Chondrocyte (in vitro differentiated cells): ENCODE results near the gene LIN7B. TPM values are rescaled to one million over a fixed set of nuclear protein-coding genes. Genes with fewer than 3 reads are reported as not detected.

Experiments used
- DNase-seq: peaks from one replicate; pipeline ENCODE4 v3.0.0; 2021; ENCODE audit warnings: mixed read lengths, low spot score
- H3K27ac Mint-ChIP-seq: one replicate; pipeline ENCODE4 v1.8.0; 2021; ENCODE audit warnings: mild to moderate bottlenecking, moderate library complexity, mixed read lengths; ENCODE audit not compliant: unreplicated experiment
- H3K27me3 Mint-ChIP-seq: 2 replicates; pipeline ENCODE4 v1.8.0; 2021; ENCODE audit warnings: low read depth, mixed read lengths
- H3K36me3 Mint-ChIP-seq: 2 replicates; pipeline ENCODE4 v1.8.0; 2021; ENCODE audit warnings: low read depth, mixed read lengths
- H3K4me1 Mint-ChIP-seq: 2 replicates; pipeline ENCODE4 v1.8.0; 2021; ENCODE audit warnings: low read depth, mild to moderate bottlenecking, mixed read lengths
- H3K4me3 Mint-ChIP-seq: one replicate; pipeline ENCODE4 v1.8.0; 2021; ENCODE audit warnings: mild to moderate bottlenecking, moderate library complexity, mixed read lengths; ENCODE audit not compliant: unreplicated experiment
- H3K9me3 Mint-ChIP-seq: 2 replicates; pipeline ENCODE4 v1.8.0; 2021; ENCODE audit warnings: low read depth, mixed read lengths
- total RNA-seq: library from RNA; stranded (reverse); gene quantifications from 3 replicates; pipeline ENCODE4 v1.2.1, GENCODE V29; 2021
- TF ChIP-seq, protein P1 (sequence below): fragments of 200-600 bp; sonication (generic); IDR thresholded peaks from 2 replicates; pipeline ENCODE4 v1.5.0; 2021; ENCODE audit warnings: antibody characterized with exemption, mild to moderate bottlenecking, moderate library complexity

The LIN7B gene
- total RNA-seq, 1 donor from 2014 or later: 13.9 TPM

DNA sequence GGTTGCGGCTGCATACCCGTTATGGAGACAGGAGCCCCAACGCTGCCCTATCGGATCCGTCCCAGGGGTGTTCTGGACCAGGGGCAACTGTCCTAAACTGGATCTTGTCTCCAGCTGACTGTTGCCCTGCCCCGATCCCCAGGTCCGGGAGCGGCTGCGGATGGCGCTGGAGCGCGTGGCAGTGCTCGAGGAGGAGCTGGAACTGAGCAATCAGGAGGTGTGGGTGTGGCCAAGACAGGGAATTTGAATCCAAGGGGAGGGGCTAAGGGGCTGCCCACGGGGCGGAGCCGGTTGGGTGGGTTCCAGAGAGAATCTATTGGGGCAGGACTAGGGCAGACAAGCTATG is 15.0 kb downstream of the LIN7B start:
- TF ChIP-seq, protein P1, sequence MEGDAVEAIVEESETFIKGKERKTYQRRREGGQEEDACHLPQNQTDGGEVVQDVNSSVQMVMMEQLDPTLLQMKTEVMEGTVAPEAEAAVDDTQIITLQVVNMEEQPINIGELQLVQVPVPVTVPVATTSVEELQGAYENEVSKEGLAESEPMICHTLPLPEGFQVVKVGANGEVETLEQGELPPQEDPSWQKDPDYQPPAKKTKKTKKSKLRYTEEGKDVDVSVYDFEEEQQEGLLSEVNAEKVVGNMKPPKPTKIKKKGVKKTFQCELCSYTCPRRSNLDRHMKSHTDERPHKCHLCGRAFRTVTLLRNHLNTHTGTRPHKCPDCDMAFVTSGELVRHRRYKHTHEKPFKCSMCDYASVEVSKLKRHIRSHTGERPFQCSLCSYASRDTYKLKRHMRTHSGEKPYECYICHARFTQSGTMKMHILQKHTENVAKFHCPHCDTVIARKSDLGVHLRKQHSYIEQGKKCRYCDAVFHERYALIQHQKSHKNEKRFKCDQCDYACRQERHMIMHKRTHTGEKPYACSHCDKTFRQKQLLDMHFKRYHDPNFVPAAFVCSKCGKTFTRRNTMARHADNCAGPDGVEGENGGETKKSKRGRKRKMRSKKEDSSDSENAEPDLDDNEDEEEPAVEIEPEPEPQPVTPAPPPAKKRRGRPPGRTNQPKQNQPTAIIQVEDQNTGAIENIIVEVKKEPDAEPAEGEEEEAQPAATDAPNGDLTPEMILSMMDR: no peak
- H3K4me3 Mint-ChIP-seq: peak overlapping the region; percentile 81
- H3K9me3 Mint-ChIP-seq: no peaks in the 10 kb centered on the region
- no peaks in the 10 kb centered on the region for H3K27me3 Mint-ChIP-seq
- H3K4me1 Mint-ChIP-seq: peaks cover 19% of the 10 kb centered on the region
- H3K36me3 Mint-ChIP-seq: no peaks in the 10 kb centered on the region
- no peak overlapping the region for H3K27ac Mint-ChIP-seq
- DNase-seq: no peak

DNA sequence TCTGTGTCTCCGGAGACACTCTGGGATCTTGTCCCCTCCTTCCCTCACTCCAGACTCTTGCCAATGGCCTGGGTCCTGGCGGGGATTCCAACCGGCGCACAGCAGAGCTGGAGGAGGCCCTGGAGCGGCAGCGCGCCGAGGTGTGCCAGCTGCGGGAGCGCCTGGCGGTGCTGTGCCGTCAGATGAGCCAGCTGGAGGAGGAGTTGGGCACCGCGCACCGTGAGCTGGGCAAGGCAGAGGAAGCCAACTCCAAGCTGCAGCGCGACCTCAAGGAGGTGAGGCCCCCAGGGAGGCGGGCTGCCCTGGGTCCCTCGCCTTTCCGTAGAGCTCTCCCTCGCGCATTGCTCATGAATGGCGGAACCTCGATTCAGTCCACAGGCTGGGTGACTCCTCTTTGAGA is 16.2 kb downstream of the LIN7B start:
- no peak for DNase-seq
- H3K4me3 Mint-ChIP-seq: no peak overlapping the region
- no peak overlapping the region for H3K27ac Mint-ChIP-seq
- no peaks in the 10 kb centered on the region for H3K36me3 Mint-ChIP-seq
- TF ChIP-seq, protein P1: no peak
- H3K4me1 Mint-ChIP-seq: peaks cover 19% of the 10 kb centered on the region
- H3K27me3 Mint-ChIP-seq: no peaks in the 10 kb centered on the region
- no peaks in the 10 kb centered on the region for H3K9me3 Mint-ChIP-seq

DNA sequence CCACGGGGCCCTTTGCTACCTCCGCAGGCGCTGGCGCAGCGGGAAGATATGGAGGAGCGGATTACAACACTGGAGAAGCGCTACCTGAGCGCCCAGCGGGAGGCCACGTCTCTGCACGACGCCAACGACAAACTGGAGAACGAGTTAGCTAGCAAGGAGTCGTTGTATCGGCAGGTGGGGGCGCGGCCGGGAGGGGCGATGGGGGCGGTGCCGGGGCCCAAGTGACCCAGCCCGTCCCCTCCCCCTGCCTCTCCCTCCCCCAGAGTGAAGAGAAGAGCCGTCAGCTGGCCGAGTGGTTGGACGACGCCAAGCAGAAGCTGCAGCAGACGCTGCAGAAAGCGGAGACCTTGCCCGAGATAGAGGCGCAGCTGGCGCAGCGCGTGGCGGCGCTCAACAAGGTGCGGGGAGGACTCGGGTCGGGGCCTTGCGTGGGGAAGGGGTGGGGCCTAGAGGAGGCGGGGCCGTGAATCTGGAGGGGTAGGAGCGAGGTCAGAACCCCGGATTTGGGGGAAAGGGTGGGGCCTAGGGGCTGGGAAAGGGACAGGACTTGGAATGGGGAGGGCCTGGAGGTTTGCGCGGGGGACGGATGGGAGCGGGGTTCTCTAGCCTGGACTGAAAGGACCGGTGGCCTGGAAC is 18.9 kb downstream of the LIN7B start:
- no peaks in the 10 kb centered on the region for H3K9me3 Mint-ChIP-seq
- TF ChIP-seq, protein P1: no peak
- peaks cover 15% of the 10 kb centered on the region for H3K4me1 Mint-ChIP-seq
- no peak for DNase-seq
- no peak overlapping the region for H3K27ac Mint-ChIP-seq
- peaks cover 6% of the 10 kb centered on the region for H3K36me3 Mint-ChIP-seq
- no peaks in the 10 kb centered on the region for H3K27me3 Mint-ChIP-seq
- H3K4me3 Mint-ChIP-seq: no peak overlapping the region

DNA sequence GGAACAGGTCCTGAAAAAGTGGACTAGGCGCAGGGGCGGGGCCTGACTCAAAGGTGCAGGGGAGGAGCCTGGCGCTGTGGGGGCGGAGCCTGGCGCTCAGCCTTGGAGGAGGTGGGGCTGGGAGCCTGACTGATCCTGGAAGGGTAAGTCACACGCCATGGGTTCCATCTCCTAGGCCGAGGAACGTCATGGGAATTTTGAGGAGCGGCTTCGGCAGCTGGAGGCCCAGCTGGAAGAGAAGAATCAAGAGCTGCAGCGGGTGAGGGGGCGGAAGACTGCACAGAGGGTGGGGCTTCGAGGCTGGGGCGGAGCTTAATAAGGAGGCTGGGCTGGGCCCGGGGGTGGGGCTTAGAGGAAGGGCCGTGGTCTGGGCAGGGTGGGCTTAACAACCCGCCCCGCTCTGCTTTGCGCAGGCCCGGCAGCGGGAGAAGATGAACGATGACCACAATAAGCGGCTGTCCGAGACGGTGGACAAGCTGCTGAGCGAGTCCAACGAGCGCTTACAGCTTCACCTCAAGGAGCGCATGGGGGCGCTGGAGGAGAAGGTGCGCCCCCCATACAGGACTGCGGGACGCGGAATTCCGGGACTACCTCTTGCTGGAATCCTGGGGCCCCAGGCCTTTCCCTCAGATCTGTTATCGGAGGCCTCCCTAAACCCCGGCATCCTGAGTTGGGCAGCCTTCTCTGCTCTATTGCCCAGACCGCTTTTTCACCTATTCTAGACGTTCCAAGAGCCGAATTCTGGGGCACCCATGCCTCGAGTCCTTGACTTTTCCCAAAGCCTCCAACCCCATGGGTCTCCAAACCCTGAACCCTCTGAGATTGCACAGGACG is 19.7 kb downstream of the LIN7B start:
- no peak overlapping the region for H3K4me3 Mint-ChIP-seq
- peaks cover 8% of the 10 kb centered on the region for H3K4me1 Mint-ChIP-seq
- no peaks in the 10 kb centered on the region for H3K27me3 Mint-ChIP-seq
- TF ChIP-seq, protein P1: no peak
- H3K36me3 Mint-ChIP-seq: peaks cover 6% of the 10 kb centered on the region
- H3K9me3 Mint-ChIP-seq: no peaks in the 10 kb centered on the region
- H3K27ac Mint-ChIP-seq: no peak overlapping the region
- DNase-seq: no peak

DNA sequence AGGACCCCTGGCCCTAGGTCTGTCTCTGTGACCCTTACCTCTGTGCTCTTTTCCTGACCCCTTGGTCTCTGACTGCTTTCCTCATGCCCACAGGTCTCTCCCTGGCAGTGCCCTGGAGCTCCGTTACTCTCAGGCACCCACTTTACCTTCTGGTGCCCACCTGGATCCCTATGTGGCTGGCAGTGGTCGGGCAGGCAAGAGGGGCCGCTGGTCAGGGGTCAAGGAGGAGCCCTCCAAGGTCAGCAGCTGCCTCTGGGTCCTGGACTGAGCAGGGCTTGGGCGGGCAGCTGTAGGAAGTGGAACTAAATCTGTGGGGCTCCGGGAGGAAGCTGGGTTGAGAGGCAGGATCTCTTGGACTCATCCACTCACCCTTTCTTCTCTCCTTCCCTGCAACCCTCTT is 21.5 kb downstream of the LIN7B start:
- TF ChIP-seq, protein P1: no peak
- no peak overlapping the region for H3K27ac Mint-ChIP-seq
- no peaks in the 10 kb centered on the region for H3K27me3 Mint-ChIP-seq
- H3K4me3 Mint-ChIP-seq: no peak overlapping the region
- H3K9me3 Mint-ChIP-seq: no peaks in the 10 kb centered on the region
- DNase-seq: no peak
- H3K4me1 Mint-ChIP-seq: no peaks in the 10 kb centered on the region
- peaks cover 6% of the 10 kb centered on the region for H3K36me3 Mint-ChIP-seq
